ENCODE measurements around the gene ZNF496.
"Not testable (repeated sequence)": the region's sequence is repeated elsewhere in the genome, so short reads cannot be mapped to it uniquely, and the experiment has no call there.

Gene ZNF496

GRCh38 chr1:247358920-247359319 is 27.3 kb upstream of the ZNF496 start:
- DNase-seq, result no peak

- DNase-seq, result peak; percentile 12
These were observed 26.1 kb upstream of the ZNF496 start for GRCh38 chr1:247357781-247358211.

- DNase-seq, result no peak
These were observed 25.5 kb upstream of the ZNF496 start for GRCh38 chr1:247357052-247357780.

- not testable (repeated sequence) for DNase-seq
These were observed 23.5 kb upstream of the ZNF496 start for GRCh38 chr1:247355160-247355559.

GRCh38 chr1:247352175-247352574 is 20.5 kb upstream of the ZNF496 start:
- DNase-seq, result no peak

GRCh38 chr1:247350587-247350986 is 18.9 kb upstream of the ZNF496 start:
- DNase-seq, result no peak

GRCh38 chr1:247347477-247348222 is 16.0 kb upstream of the ZNF496 start:
- DNase-seq, result no peak

- DNase-seq, result no peak
These were observed 14.2 kb upstream of the ZNF496 start for GRCh38 chr1:247345881-247346280.

- no peak for DNase-seq
These were observed 12.1 kb upstream of the ZNF496 start for GRCh38 chr1:247343801-247344200.

- no peak for DNase-seq
These were observed 7.1 kb upstream of the ZNF496 start for GRCh38 chr1:247338723-247339275.

- DNase-seq, result no peak
These were observed 6.3 kb upstream of the ZNF496 start for GRCh38 chr1:247337961-247338360.

GRCh38 chr1:247337250-247337746 is 5.6 kb upstream of the ZNF496 start:
- DNase-seq, result no peak

- DNase-seq, result no peak
These were observed 4.7 kb upstream of the ZNF496 start for GRCh38 chr1:247336390-247336789.

- no peak for DNase-seq
These were observed 4.2 kb upstream of the ZNF496 start for GRCh38 chr1:247335882-247336281.

GRCh38 chr1:247334378-247335133 is 2.9 kb upstream of the ZNF496 start:
- DNase-seq, result no peak

- peak; percentile 14 for DNase-seq
These were observed 1.1 kb upstream of the ZNF496 start for GRCh38 chr1:247332623-247333361.

- peak; percentile 4 for DNase-seq
These were observed 552 bp upstream of the ZNF496 start for GRCh38 chr1:247332215-247332622.

- DNase-seq, result peak; percentile 37
These were observed 519 bp downstream of the ZNF496 start for GRCh38 chr1:247331172-247331524.

GRCh38 chr1:247330548-247331171 is 1.0 kb downstream of the ZNF496 start:
- no peak for DNase-seq

- no peak for DNase-seq
These were observed 2.5 kb downstream of the ZNF496 start for GRCh38 chr1:247329097-247329617.

- no peak for DNase-seq
These were observed 3.4 kb downstream of the ZNF496 start for GRCh38 chr1:247328311-247328710.
